Lower leg skin (tissue), 4 donors: ENCODE results near the gene KRTAP5-10. TPM values are rescaled to one million over a fixed set of nuclear protein-coding genes. Genes with fewer than 3 reads are reported as not detected.
"Not testable (repeated sequence)": the region's sequence is repeated elsewhere in the genome, so short reads cannot be mapped to it uniquely, and the experiment has no call there.

Experiments used
- DNase-seq, 2 donors: peaks; one replicate each; pipeline ENCODE4 v3.0.0-alpha.2; 2019; ENCODE audit warnings: low spot score in 2 of 2
- H3K4me3 ChIP-seq: fragments of 200-600 bp; sonication (generic); 2 replicates; pipeline ENCODE4 v1.5.1; 2017; ENCODE audit warnings: mild to moderate bottlenecking, low read depth; ENCODE audit not compliant: poor library complexity, severe bottlenecking
- POLR2A ChIP-seq, 2 donors: fragments of 450-650 bp; IDR thresholded peaks; one replicate each; pipeline ENCODE4 v1.6.1; 2016 to 2017; ENCODE audit warnings: antibody characterized with exemption in 2 of 2, mild to moderate bottlenecking in 1 of 2, moderate library complexity in 1 of 2
- WGBS, 2 donors: methylation state at CpG; one replicate each; pipeline ENCODE4 v1.1.5; 2018; 5-methylcytosine and 5-hydroxymethylcytosine counted together
- intact Hi-C: fragments of 100-400 bp; cut with DNase I; formaldehyde crosslinking; loops from one replicate; pipeline ENCODE4 v1.15.0; 2023; ENCODE audit warnings: low total_unique reads
- total RNA-seq, 4 donors: library from RNA; depleted of rRNA; stranded (reverse); fragments of >200 nt; gene quantifications; one replicate each; pipeline ENCODE4 v1.1.0, GENCODE V29; 2016
- TF ChIP-seq, protein P1 (sequence below), 3 donors: fragments of 450-650 bp; IDR thresholded peaks; one replicate each; pipeline ENCODE4 v1.5.1; 2016; ENCODE audit warnings: antibody characterized with exemption in 3 of 3, mild to moderate bottlenecking in 3 of 3, moderate library complexity in 2 of 3

The KRTAP5-10 gene
- total RNA-seq, 4 donors from 2014 or later = 9.0 TPM; not detected in 3

DNA sequence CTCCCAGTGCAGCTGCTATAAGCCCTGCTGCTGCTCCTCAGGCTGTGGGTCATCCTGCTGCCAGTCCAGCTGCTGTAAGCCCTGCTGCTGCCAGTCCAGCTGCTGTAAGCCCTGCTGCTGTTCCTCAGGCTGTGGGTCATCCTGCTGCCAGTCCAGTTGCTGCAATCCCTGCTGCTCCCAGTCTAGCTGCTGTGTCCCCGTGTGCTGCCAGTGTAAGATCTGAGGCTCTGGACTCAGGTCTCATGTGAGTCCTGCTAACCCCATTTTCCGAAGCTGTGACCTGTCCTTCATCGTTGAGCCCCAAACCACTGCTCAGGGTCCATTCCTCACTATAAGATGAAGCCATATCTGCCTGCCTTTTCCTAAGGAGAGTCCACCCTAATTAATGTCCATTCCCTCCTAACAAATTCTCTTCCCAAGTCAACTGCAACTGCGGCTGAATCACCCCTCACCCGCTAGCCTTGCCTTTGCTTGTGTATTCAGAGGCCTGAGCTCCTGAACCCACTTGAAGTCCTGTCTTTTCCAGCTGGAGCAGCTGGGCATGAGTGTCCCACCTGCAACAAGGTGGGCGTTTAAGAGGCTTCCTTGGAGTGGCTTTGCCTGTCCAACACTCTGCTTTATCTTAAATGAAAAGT is 37.7 kb upstream of the KRTAP5-10 start:
- TF ChIP-seq POLR2A (IDR thresholded peaks at IDR 0.05) = no peak
- TF ChIP-seq, protein P1, sequence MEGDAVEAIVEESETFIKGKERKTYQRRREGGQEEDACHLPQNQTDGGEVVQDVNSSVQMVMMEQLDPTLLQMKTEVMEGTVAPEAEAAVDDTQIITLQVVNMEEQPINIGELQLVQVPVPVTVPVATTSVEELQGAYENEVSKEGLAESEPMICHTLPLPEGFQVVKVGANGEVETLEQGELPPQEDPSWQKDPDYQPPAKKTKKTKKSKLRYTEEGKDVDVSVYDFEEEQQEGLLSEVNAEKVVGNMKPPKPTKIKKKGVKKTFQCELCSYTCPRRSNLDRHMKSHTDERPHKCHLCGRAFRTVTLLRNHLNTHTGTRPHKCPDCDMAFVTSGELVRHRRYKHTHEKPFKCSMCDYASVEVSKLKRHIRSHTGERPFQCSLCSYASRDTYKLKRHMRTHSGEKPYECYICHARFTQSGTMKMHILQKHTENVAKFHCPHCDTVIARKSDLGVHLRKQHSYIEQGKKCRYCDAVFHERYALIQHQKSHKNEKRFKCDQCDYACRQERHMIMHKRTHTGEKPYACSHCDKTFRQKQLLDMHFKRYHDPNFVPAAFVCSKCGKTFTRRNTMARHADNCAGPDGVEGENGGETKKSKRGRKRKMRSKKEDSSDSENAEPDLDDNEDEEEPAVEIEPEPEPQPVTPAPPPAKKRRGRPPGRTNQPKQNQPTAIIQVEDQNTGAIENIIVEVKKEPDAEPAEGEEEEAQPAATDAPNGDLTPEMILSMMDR (IDR thresholded peaks at IDR 0.05) = no peak
- H3K4me3 ChIP-seq = no peak overlapping the region
- DNase-seq = peak in 1 of 2 donors; percentile 23
- WGBS, 2 donors = 90% methylated on average over 6 of the region's 6 CpGs
- intact Hi-C loops = no loop called here

DNA sequence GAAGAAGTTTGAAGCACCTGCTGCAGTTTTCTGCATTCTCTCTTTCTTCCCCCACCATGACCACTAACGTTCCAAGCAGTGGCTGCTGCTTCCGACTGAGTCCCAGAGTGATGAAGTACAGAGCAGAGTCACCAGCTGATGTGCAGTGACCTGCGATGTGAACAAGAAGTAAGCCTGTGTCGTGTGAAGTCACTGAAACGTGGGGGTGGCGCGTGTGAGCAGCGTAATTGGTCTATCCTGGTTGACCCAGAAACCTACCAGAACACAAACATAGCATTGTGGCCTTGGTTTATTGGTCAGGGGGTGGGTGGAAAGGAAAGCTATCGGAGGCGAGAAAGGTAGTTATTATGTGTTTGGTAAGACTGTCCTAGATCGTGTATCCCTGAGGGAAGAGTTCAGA is 34.8 kb upstream of the KRTAP5-10 start:
- intact Hi-C loops = no loop called here
- TF ChIP-seq POLR2A (IDR thresholded peaks at IDR 0.05) = no peak
- TF ChIP-seq, protein P1 (IDR thresholded peaks at IDR 0.05) = no peak
- 79 to 85% methylated on average over 11 of the region's 11 CpGs for WGBS, 2 donors
- peak in 1 of 2 donors; percentile 57 for DNase-seq
- no peak overlapping the region for H3K4me3 ChIP-seq

- intact Hi-C loops = no loop called here
- 76 to 79% methylated on average over 10 of the region's 10 CpGs for WGBS, 2 donors
- no peak for TF ChIP-seq POLR2A (IDR thresholded peaks at IDR 0.05)
- TF ChIP-seq, protein P1 (IDR thresholded peaks at IDR 0.05) = no peak
- H3K4me3 ChIP-seq = no peak overlapping the region
- DNase-seq = peak in 1 of 2 donors; percentile 21
These were observed 33.2 kb upstream of the KRTAP5-10 start for GRCh38 chr11:71532036-71532610.

DNA sequence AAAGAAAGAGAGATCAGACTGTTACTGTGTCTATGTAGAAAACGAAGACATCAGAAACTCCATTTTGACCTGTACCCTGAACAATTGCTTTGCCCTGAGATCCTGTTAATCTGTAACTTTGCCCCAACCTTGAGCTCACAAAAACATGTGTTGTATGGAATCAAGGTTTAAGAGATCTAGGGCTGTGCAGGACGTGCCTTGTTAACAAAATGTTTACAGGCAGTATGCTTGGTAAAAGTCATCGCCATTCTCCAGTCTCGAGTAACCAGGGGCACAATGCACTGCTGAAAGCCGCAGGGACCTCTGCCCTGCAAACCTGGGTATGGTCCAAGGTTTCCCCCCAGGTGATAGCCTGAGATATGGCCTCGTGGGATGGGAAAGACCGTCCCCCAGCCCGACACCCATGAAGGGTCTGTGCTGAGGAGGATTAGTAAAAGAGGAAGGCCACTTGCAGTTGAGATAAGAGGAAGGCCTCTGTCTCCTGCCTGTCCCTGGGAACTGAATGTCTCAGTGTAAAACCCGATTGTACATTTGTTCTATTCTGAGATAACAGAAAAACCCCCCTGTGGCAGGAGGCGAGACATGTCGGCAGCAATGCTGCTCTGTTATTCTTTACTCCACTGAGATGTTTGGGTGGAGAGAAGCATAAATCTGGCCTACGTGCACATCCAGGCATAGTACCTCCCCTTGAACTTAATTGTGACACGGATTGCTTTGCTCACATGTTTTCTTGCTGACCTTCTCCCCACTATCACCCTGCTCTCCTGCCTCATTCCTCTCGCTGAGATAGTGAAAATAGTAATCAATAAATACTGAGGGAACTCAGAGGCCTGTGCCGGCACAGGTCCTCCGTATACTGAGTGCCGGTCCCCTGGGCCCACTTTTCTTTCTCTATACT is 30.4 kb upstream of the KRTAP5-10 start:
- intact Hi-C loops, H3K4me3 ChIP-seq: not testable (repeated sequence)
- WGBS, 2 donors = 78 to 84% methylated on average over 17 of the region's 17 CpGs
- peak in 1 of 2 donors; percentile 17 for DNase-seq

DNA sequence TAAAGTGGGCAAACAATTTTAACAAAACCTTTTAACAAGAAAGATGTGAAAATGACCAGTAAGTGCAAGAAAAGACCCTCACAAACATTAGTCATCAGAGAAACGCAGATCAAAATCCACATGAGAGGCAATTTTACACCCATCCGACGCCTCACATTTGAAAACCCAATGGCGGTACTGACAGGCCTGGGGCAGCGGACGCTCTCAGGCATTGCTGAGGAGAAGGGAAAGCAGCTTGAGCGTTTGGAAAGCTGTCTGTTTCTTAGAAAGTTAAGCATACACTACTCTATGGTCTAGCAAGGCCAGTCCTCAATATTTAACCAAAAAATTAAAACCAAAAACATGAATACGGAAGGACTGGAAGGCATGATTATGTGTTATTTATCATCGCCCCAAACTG is 29.5 kb upstream of the KRTAP5-10 start:
- WGBS, 2 donors = 84 to 91% methylated on average over 9 of the region's 9 CpGs
- TF ChIP-seq, protein P1 (IDR thresholded peaks at IDR 0.05) = no peak
- TF ChIP-seq POLR2A (IDR thresholded peaks at IDR 0.05) = no peak
- intact Hi-C loops = no loop called here
- DNase-seq = peak in 1 of 2 donors; percentile 15
- no peak overlapping the region for H3K4me3 ChIP-seq

GRCh38 chr11:71537537-71537936 is 27.8 kb upstream of the KRTAP5-10 start:
- intact Hi-C loops = no loop called here
- DNase-seq = no peak
- 83 to 87% methylated on average over 9 of the region's 9 CpGs for WGBS, 2 donors
- TF ChIP-seq POLR2A (IDR thresholded peaks at IDR 0.05) = no peak
- H3K4me3 ChIP-seq = no peak overlapping the region

DNA sequence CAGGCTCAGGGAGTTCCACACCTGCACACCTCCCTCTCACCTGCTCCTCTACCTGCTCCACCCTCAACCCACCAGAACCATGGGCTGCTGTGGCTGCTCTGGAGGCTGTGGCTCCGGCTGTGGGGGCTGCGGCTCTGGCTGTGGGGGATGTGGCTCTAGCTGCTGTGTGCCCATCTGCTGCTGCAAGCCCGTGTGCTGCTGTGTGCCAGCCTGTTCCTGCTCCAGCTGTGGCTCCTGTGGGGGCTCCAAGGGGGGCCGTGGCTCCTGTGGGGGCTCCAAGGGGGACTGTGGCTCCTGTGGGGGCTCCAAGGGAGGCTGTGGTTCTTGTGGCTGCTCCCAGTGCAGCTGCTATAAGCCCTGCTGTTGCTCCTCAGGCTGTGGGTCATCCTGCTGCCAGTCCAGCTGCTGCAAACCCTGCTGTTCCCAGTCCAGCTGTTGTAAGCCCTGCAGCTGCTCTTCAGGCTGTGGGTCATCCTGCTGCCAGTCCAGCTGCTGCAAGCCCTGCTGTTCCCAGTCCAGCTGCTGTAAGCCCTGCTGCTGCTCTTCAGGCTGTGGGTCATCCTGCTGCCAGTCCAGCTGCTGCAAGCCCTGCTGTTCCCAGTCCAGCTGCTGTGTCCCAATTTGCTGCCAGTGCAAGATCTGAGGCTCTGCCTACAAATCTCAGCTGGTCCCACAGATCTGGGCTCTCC is 27.2 kb upstream of the KRTAP5-10 start, which contains the start of gene KRTAP5-8:
TSS of gene KRTAP5-8 (plus strand) at position 49 of the 689 bp plus-strand sequence. CDS start at position 80, 31 bp downstream.
- WGBS, 2 donors = 50 to 90% methylated on average over 2 of the region's 4 CpGs
- intact Hi-C loops, H3K4me3 ChIP-seq, DNase-seq: not testable (repeated sequence)
